ENCODE results near the gene SOWAHC.

SOWAHC gene

DNA sequence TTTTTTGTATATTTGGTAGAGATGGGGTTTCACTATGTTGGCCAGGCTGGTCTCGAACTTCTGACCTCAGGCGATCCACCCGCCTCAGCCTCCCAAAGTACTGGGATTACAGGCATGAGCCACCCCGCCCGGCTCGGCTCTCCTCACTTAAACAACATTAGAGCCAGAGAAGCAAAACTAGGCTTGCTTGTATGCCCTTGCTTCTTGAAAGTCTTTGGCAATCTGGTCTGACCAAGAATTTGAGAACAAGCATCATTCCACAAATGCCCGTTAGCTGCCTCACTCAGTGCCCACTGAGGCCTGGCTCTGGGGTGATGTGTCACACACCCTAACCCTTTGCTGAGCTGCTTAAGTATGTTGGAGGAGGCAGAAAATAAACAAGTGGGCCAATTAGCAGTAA lies 33.5 kb downstream of the SOWAHC start:
- DNase-seq, result no peak

- DNase-seq, result no peak
Measured at GRCh38 chr2:109648041-109648527, 33.9 kb downstream of the SOWAHC start.

DNA sequence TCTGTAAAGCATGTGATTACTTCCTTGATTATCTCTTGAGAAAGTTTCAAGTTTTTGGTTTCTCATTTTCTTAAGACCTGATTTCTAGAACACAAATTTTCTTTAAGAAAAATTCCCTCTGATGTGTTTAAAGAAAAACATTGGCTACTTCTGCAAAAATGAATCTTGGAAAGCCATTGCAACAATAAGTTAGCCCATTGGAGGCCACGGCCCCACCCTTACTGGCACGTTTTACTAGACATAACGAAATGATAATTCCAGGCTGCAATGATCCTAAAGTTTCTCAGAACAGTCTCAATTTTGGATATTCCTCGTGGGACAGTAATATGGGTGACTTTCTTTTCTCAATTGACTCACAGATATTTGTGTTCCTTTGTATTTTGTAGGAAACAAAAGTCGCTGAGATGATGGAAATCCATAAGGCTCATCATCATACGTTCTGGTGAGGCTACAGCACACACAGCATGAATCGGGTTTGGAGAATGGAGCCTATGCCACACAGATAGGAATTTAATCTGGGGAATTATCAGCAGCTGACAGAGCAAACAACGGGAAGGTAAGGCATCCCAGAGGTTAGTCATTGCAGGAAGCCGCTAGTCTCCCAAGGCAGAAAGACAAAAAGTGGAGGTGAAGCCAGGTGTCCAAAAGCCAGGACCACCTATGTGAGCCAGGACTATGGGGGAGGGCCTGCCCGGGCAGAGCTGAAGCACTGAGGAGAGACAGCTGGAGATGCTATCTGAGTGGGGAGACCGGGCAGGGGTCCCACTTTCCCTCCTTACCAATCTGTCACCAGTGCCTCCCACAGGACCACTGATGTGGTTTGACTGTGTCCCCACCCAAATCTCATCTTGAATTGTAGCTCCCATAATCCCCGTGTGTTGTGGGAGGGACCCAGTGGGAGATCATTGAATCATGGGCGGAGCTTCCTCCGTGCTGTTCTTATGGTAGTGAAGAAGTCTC lies 35.9 kb downstream of the SOWAHC start:
- DNase-seq, result no peak

DNA sequence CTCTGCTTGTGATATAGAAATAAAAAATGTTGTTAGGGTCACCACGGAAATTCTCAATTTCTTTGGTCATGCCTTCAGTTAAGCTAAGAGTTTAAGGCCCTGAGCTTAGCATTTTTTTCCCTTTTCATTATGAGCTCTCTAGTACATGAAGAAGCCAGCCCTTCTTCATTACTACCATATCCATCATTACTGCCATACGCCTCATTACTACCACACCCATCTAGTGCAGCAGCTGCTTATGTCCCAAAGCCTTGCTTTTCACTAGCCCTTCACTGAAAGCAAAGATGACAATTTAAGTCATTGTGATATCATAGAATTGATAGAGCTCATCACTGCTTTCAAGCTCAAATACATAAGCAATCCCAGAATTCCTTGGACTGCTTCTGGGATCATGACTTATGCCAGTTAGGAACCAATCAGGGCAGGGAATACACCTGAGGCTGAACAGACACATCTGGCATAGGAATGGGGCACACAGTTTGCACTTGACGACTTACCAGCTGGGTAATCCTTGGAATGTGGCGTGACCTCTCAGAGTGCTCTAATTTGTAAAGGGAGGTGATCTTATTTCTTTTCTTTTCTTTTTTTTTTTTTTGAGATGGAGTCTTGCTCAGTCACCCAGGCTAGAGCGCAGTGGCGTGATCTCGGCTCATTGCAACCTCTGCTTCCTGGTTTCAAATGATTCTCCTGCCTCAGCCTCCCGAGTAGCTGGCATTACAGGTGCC lies 40.3 kb downstream of the SOWAHC start:
- DNase-seq, result no peak

- no peak for DNase-seq
Measured at GRCh38 chr2:109655287-109655686, 41.1 kb downstream of the SOWAHC start.

- no peak for DNase-seq
Measured at GRCh38 chr2:109659396-109660045, 45.4 kb downstream of the SOWAHC start.

DNA sequence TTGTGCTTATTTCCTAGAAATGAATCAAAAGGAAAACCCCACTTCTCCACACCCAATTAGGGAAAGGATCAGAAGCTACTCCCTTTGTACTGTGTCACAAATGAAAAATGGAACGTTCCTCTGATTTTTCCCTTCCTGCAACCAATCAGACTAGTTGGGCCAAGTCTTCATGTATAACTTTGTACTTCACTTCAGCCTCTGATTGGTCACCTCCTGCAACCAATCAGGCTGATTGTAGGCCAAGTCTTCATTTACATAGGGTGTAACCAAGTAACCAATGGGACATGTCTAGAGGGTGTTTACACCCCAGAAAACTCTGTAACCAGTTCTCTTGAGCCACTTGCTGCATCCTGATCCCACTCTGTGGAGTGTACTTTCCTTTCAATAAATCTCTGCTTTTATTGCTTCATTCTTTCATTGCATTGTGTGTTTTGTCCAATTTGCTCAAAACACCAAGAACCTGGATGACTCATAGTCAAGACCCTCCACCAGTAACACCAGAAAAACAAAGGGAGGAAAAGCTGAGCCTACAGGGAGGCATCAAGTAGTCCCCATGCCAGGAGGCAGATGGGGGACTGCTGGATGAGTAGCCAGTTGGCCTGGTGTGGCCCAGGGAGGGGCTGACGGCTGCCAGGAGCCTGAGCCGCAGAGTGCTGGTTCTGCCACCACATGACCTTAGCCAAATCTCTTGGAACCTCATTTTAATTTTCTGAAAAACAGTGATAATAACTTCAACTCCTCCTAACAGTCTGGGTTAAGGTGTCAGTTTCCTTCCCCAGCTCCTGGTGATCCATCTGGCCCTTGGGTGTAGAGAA lies 46.1 kb downstream of the SOWAHC start:
- no peak for DNase-seq

DNA sequence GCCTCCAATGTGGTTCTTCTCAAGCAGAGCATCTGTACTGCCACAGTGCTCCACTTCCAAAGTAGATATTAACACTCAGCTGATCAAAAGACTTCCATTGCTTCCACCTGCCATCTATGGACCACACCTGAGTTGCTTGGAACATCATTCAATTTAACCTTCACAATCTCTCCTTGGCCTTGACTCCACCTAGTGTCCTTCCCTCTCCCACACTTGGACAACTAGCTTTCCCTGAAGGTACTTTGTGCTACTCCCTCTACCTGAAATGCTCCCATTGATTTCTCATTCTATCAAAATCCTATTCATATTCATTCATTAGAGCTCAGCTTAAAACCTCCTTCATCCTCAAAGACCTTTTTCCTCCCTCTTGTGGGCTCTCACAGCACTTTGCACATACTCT lies 48.7 kb downstream of the SOWAHC start:
- no peak for DNase-seq

- DNase-seq, result no peak
Measured at GRCh38 chr2:109663721-109664120, 49.6 kb downstream of the SOWAHC start.

GRCh38 chr2:109666466-109666865 lies 52.3 kb downstream of the SOWAHC start:
- DNase-seq, result no peak
